Uterus (tissue), 4 donors: ENCODE measurements around the gene RAPSN. TPM values are rescaled to one million over a fixed set of nuclear protein-coding genes. Genes with fewer than 3 reads are reported as not detected.
A peak's percentile ranks its signal among the peaks of the same experiment; 100 is the strongest.

Experiments
- DNase-seq, 2 donors: peaks; one replicate each; pipeline ENCODE4 v3.0.0-alpha.2; 2019 to 2020
- H3K27ac ChIP-seq, 2 donors: fragments of 200-600 bp; sonication (generic); 1 replicate in 1 of 2; 2 replicates in 1 of 2; pipeline ENCODE4 v1.5.1; 2016 to 2018
- H3K27me3 ChIP-seq, 2 donors: fragments of 200-600 bp; sonication (generic); one replicate each; pipeline ENCODE4 v1.5.1; 2018 to 2019; ENCODE audit warnings: control low read depth in 1 of 2
- H3K36me3 ChIP-seq, 2 donors: fragments of 200-600 bp; sonication (generic); one replicate each; pipeline ENCODE4 v1.5.1; 2019; ENCODE audit warnings: control low read depth in 1 of 2
- H3K4me1 ChIP-seq, 2 donors: fragments of 200-600 bp; sonication (generic); one replicate each; pipeline ENCODE4 v1.5.1; 2018 to 2019; ENCODE audit warnings: control low read depth in 1 of 2
- H3K4me3 ChIP-seq, 2 donors: fragments of 200-600 bp; sonication (generic); 1 replicate in 1 of 2; 2 replicates in 1 of 2; pipeline ENCODE4 v1.5.1; 2018 to 2019; ENCODE audit warnings: mild to moderate bottlenecking in 1 of 2
- H3K9me3 ChIP-seq, 2 donors: fragments of 200-600 bp; sonication (generic); one replicate each; pipeline ENCODE4 v1.5.1; 2019; ENCODE audit warnings: control low read depth in 1 of 2
- CTCF ChIP-seq, 4 experiments: fragments of 200-600 bp in 2 of 4; fragments of 450-650 bp in 2 of 4; sonication (generic) in 2 of 4; IDR thresholded peaks; one replicate each; pipeline ENCODE4 v1.5.1; 2016 to 2019; ENCODE audit warnings: antibody characterized with exemption in 4 of 4, mild to moderate bottlenecking in 2 of 4, moderate library complexity in 1 of 4
- POLR2A ChIP-seq, 2 donors: fragments of 450-650 bp; IDR thresholded peaks; one replicate each; pipeline ENCODE4 v1.6.1; 2016; ENCODE audit warnings: antibody characterized with exemption in 2 of 2, mild to moderate bottlenecking in 1 of 2, moderate library complexity in 1 of 2
- intact Hi-C: fragments of 100-400 bp; cut with DNase I; formaldehyde crosslinking; loops from one replicate; pipeline ENCODE4 v1.15.1; 2023; ENCODE audit warnings: low total_unique reads
- total RNA-seq, 4 donors: library from RNA; depleted of rRNA in 3 of 4; stranded (reverse); fragments of >200 nt in 3 of 4; gene quantifications; one replicate each; pipeline versions ENCODE4 v1.1.0 to v1.2.4, GENCODE V29; 2014 to 2023
- donor health status: DM: yes; HTN: yes; CAD: no.

The RAPSN gene
- total RNA-seq, 4 donors from 2014 or later: 0.41 TPM; not detected in 3

GRCh38 chr11:47470671-47471070, 21.7 kb upstream of the RAPSN start:
- TF ChIP-seq POLR2A (IDR thresholded peaks at IDR 0.05): no peak
- Histone ChIP-seq H3K4me1 (peaks cover 0 to 8% of the 10 kb centered on the region in 2 donors), H3K4me3 (no peak overlapping the region), H3K36me3 (no peaks in the 10 kb centered on the region), H3K27me3 (no peaks in the 10 kb centered on the region), H3K9me3 (no peaks in the 10 kb centered on the region), H3K27ac (peak overlapping the region in 1 of 2 donors; percentile 59)
- no peak for DNase-seq
- intact Hi-C loops: no loop called here

GRCh38 chr11:47469361-47470179, 20.6 kb upstream of the RAPSN start:
- peaks cover 0 to 8% of the 10 kb centered on the region in 2 donors for H3K4me1 ChIP-seq
- no peak overlapping the region for H3K4me3 ChIP-seq
- peak overlapping the region; percentile 8 to 59 for H3K27ac ChIP-seq
- no peak for DNase-seq
- intact Hi-C loops: no loop called here
- H3K27me3 ChIP-seq: no peaks in the 10 kb centered on the region
- H3K36me3 ChIP-seq: no peaks in the 10 kb centered on the region
- TF ChIP-seq CTCF (IDR thresholded peaks at IDR 0.05) (no peak), POLR2A (IDR thresholded peaks at IDR 0.05) (no peak)
- H3K9me3 ChIP-seq: no peaks in the 10 kb centered on the region

GRCh38 chr11:47468598-47469214, 19.8 kb upstream of the RAPSN start:
- peaks cover 0 to 8% of the 10 kb centered on the region in 2 donors for H3K4me1 ChIP-seq
- intact Hi-C loops: no loop called here
- H3K9me3 ChIP-seq: no peaks in the 10 kb centered on the region
- peak overlapping the region; percentile 8 to 67 for H3K27ac ChIP-seq
- no peaks in the 10 kb centered on the region for H3K27me3 ChIP-seq
- no peaks in the 10 kb centered on the region for H3K36me3 ChIP-seq
- no peak overlapping the region for H3K4me3 ChIP-seq
- no peak for DNase-seq
- no peak for TF ChIP-seq CTCF (IDR thresholded peaks at IDR 0.05)
- TF ChIP-seq POLR2A (IDR thresholded peaks at IDR 0.05): no peak

GRCh38 chr11:47467357-47467756, 18.4 kb upstream of the RAPSN start:
- intact Hi-C loops: no loop called here
- Histone ChIP-seq H3K9me3 (no peaks in the 10 kb centered on the region), H3K36me3 (no peaks in the 10 kb centered on the region), H3K27me3 (no peaks in the 10 kb centered on the region), H3K4me3 (no peak overlapping the region), H3K4me1 (peaks cover 0 to 8% of the 10 kb centered on the region in 2 donors), H3K27ac (peak overlapping the region; percentile 63 to 67)
- no peak for TF ChIP-seq CTCF (IDR thresholded peaks at IDR 0.05)
- no peak for TF ChIP-seq POLR2A (IDR thresholded peaks at IDR 0.05)
- DNase-seq: no peak

- peak in 1 of 2 donors; percentile 36 for DNase-seq
Observed at GRCh38 chr11:47466701-47467250, 17.8 kb upstream of the RAPSN start.

More at GRCh38 chr11:47466701-47467250, 17.8 kb upstream of the RAPSN start:
- peaks cover 0 to 8% of the 10 kb centered on the region in 2 donors for H3K4me1 ChIP-seq
- H3K27ac ChIP-seq: peak overlapping the region; percentile 63 to 67
- no peaks in the 10 kb centered on the region for H3K36me3 ChIP-seq
- intact Hi-C loops: no loop called here
- no peak for TF ChIP-seq CTCF (IDR thresholded peaks at IDR 0.05)
- TF ChIP-seq POLR2A (IDR thresholded peaks at IDR 0.05): no peak
- H3K9me3 ChIP-seq: no peaks in the 10 kb centered on the region
- no peak overlapping the region for H3K4me3 ChIP-seq
- no peaks in the 10 kb centered on the region for H3K27me3 ChIP-seq
